Colonic mucosa (tissue), 4 donors: ENCODE results near the gene GAS7. TPM values are rescaled to one million over a fixed set of nuclear protein-coding genes. Genes with fewer than 3 reads are reported as not detected.

Experiments used
- DNase-seq: peaks from one replicate; pipeline ENCODE4 v3.0.0-alpha.2; 2020
- H3K27ac ChIP-seq: fragments of 200-600 bp; one replicate; pipeline ENCODE4 v1.8.0; 2021
- H3K27me3 ChIP-seq: fragments of 200-600 bp; one replicate; pipeline ENCODE4 v1.8.0; 2021
- H3K36me3 ChIP-seq: fragments of 200-600 bp; one replicate; pipeline ENCODE4 v1.8.0; 2021
- H3K4me1 ChIP-seq: fragments of 200-600 bp; one replicate; pipeline ENCODE4 v1.8.0; 2021; ENCODE audit warnings: mild to moderate bottlenecking
- H3K4me3 ChIP-seq: fragments of 200-600 bp; one replicate; pipeline ENCODE4 v1.8.0; 2021
- H3K9ac ChIP-seq, 2 donors: one replicate each; pipeline ENCODE4 v1.7.0; 2013; ENCODE audit warnings: control low read depth in 2 of 2, low read depth in 2 of 2, low read length in 2 of 2
- H3K9me3 ChIP-seq: fragments of 200-600 bp; one replicate; pipeline ENCODE4 v1.8.0; 2021
- intact Hi-C: fragments of 100-400 bp; cut with DNase I; formaldehyde crosslinking; loops from one replicate; pipeline ENCODE4 v1.14.1; 2022
- total RNA-seq, 2 donors: library from RNA; stranded (reverse); fragmentation: NEBNext Ultra II Directional in 1 of 2; extraction: Animal tissue kit (Norgen Biotek cat#: 25700) in 1 of 2; gene quantifications; one replicate each; pipeline ENCODE4 v1.2.1, GENCODE V29; 2021
- TF ChIP-seq, protein P1 (sequence below): fragments of 200-600 bp; IDR thresholded peaks from one replicate; pipeline ENCODE4 v1.8.0; 2022; ENCODE audit warnings: antibody characterized with exemption, mild to moderate bottlenecking
- donor health status: healthy.
- donor health status: DM: no; HTN: no; CAD: no.
- donor health status: DM: no; HTN: no; CAD: no.

GAS7 gene
- total RNA-seq, 2 donors from 2014 or later: 4.7 to 17.0 TPM

DNA sequence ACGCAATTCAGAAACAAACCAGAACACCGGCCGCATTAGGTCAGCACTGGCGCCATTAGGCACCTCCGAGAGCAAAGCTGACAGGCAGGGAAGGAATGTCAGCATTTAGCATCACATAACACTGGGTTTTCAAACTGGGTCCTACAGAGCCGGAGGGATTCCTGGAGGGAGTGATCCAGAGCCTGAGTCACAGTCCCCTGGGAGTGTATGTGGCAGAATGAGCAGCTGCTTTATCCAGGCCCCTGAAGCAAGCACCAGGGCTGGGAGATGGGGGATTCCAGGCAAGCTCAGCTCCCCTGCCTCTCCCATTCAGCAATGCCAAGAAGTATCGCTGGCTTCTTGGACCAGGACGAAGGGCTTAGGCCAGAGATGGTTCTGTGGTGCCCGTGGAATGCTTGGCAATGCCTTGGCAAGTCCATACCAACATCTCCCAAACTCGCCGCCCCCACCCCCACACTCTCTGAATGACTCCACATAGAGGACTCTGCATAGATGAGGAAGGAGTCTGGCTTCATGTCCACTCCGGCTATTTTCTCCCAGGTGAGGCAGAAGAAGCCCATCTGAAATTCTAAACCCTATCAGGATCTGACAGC is 20.4 kb downstream of the GAS7 start:
- DNase-seq: no peak
- Histone ChIP-seq H3K4me3 (no peak overlapping the region), H3K27ac (no peak overlapping the region), H3K9me3 (no peaks in the 10 kb centered on the region), H3K4me1 (no peaks in the 10 kb centered on the region), H3K9ac (no peak overlapping the region), H3K27me3 (no peaks in the 10 kb centered on the region), H3K36me3 (no peaks in the 10 kb centered on the region)
- TF ChIP-seq, protein P1, sequence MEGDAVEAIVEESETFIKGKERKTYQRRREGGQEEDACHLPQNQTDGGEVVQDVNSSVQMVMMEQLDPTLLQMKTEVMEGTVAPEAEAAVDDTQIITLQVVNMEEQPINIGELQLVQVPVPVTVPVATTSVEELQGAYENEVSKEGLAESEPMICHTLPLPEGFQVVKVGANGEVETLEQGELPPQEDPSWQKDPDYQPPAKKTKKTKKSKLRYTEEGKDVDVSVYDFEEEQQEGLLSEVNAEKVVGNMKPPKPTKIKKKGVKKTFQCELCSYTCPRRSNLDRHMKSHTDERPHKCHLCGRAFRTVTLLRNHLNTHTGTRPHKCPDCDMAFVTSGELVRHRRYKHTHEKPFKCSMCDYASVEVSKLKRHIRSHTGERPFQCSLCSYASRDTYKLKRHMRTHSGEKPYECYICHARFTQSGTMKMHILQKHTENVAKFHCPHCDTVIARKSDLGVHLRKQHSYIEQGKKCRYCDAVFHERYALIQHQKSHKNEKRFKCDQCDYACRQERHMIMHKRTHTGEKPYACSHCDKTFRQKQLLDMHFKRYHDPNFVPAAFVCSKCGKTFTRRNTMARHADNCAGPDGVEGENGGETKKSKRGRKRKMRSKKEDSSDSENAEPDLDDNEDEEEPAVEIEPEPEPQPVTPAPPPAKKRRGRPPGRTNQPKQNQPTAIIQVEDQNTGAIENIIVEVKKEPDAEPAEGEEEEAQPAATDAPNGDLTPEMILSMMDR: no peak
- intact Hi-C loops: no loop called here

DNA sequence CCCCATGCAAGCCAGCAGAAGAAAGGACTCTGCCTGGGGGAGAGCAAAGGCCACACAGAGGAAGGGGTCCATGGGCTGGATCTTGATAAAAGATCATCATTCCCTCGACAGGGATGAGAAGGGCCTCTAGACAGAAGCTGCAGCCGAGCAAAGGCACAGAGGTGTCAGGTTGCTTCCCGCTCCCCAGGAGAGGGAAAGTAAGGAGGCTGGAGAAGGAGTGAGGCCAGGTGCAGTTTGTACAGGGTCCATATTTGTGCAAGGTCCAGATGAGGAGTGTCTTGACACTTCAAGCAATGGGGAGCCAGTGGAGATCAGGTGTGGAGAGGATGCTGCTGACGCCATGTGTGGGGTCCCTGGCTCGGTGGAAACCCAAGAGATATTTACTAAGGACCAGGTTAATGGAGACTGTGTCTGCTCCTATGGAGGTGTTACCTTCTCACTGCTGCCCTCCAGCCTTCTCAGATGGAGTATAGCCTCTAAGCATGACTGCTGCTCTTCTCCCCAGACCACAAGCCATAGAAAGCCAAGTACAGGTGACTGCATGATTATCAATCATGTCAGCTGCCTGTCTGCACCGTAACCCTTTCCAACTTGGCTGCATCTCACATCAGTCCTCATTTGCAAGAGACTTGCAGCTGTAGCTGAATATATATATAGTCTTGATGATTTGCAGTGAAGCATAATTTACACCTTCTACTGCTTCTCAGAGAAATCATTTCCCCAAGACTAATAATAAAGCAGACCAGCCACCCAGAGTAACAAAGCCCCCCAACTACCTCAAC is 21.1 kb downstream of the GAS7 start:
- Histone ChIP-seq H3K36me3 (no peaks in the 10 kb centered on the region), H3K27me3 (no peaks in the 10 kb centered on the region), H3K9ac (no peak overlapping the region), H3K9me3 (no peaks in the 10 kb centered on the region), H3K4me3 (no peak overlapping the region), H3K27ac (no peak overlapping the region), H3K4me1 (no peaks in the 10 kb centered on the region)
- TF ChIP-seq, protein P1: no peak
- no peak for DNase-seq
- intact Hi-C loops: no loop called here

DNA sequence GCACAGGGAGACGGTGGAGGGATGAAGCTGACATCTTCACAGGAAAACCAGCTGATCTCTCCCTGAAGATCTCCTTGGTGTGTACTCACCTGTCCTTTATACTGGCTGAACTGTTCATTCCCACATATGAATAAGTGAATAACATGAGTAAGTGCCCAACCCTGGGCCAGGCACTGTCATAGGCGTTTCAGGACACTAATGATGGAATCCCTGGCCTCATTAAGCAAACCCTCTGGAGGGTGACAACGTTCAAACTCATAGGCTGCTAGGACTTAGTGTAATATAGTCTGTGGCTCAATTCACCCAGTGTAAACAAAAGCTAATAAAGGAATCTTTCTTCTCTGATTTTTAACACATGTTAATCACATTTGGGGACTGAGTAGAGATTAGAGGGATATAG is 24.5 kb downstream of the GAS7 start:
- H3K9ac ChIP-seq: no peak overlapping the region
- no peak overlapping the region for H3K4me3 ChIP-seq
- intact Hi-C loops: no loop called here
- H3K4me1 ChIP-seq: no peaks in the 10 kb centered on the region
- no peaks in the 10 kb centered on the region for H3K9me3 ChIP-seq
- TF ChIP-seq, protein P1: no peak
- no peaks in the 10 kb centered on the region for H3K36me3 ChIP-seq
- no peaks in the 10 kb centered on the region for H3K27me3 ChIP-seq
- DNase-seq: no peak
- H3K27ac ChIP-seq: no peak overlapping the region

- H3K36me3 ChIP-seq: no peaks in the 10 kb centered on the region
These were observed 25.6 kb downstream of the GAS7 start for GRCh38 chr17:10172778-10173177.

GRCh38 chr17:10172241-10172741 is 26.1 kb downstream of the GAS7 start:
- Histone ChIP-seq H3K9ac (no peak overlapping the region), H3K27me3 (no peaks in the 10 kb centered on the region), H3K27ac (no peak overlapping the region), H3K4me3 (no peak overlapping the region), H3K36me3 (no peaks in the 10 kb centered on the region), H3K4me1 (no peaks in the 10 kb centered on the region), H3K9me3 (no peaks in the 10 kb centered on the region)
- DNase-seq: no peak
- intact Hi-C loops: no loop called here
- TF ChIP-seq, protein P1: no peak

More at GRCh38 chr17:10172778-10173177, 25.6 kb downstream of the GAS7 start:
- intact Hi-C loops: no loop called here
- Histone ChIP-seq H3K4me1 (no peaks in the 10 kb centered on the region), H3K4me3 (no peak overlapping the region), H3K9me3 (no peaks in the 10 kb centered on the region), H3K9ac (no peak overlapping the region), H3K27ac (no peak overlapping the region), H3K27me3 (no peaks in the 10 kb centered on the region)
- DNase-seq: no peak
- TF ChIP-seq, protein P1: no peak
